H9 (cell line): ENCODE measurements around the gene PCDHGC3. TPM values are rescaled to one million over a fixed set of nuclear protein-coding genes. Genes with fewer than 3 reads are reported as not detected.

Experiments used
- DNase-seq: peaks from one replicate; pipeline ENCODE4 v3.0.0-alpha.2; 2017
- H2AFZ ChIP-seq: one replicate; pipeline ENCODE4 v1.6.1; 2013; ENCODE audit warnings: mild to moderate bottlenecking, low read length, control low read depth, moderate library complexity
- H2AK5ac ChIP-seq: 2 replicates; pipeline ENCODE4 v1.6.1; 2013; ENCODE audit warnings: low read length, control low read depth, mixed read lengths; ENCODE audit not compliant: insufficient read length
- H2BK120ac ChIP-seq: one replicate; pipeline ENCODE4 v1.6.1; 2013; ENCODE audit warnings: low read depth, mild to moderate bottlenecking, low read length, control low read depth, inconsistent platforms; ENCODE audit not compliant: poor library complexity, severe bottlenecking
- H2BK12ac ChIP-seq: 2 replicates; pipeline ENCODE4 v1.6.1; 2013; ENCODE audit warnings: low read length, control low read depth, mixed read lengths, low read depth; ENCODE audit not compliant: insufficient read length
- H2BK15ac ChIP-seq: 2 replicates; pipeline ENCODE4 v1.6.1; 2013; ENCODE audit warnings: low read depth, low read length, control low read depth
- H2BK20ac ChIP-seq: one replicate; pipeline ENCODE4 v1.6.1; 2013; ENCODE audit warnings: low read depth, mild to moderate bottlenecking, low read length, control low read depth, inconsistent platforms; ENCODE audit not compliant: poor library complexity, severe bottlenecking
- H2BK5ac ChIP-seq: 2 replicates; pipeline ENCODE4 v1.6.1; 2013; ENCODE audit warnings: low read length, control low read depth, mixed read lengths; ENCODE audit not compliant: insufficient read length
- H3K14ac ChIP-seq: 2 replicates; pipeline ENCODE4 v1.6.1; 2013; ENCODE audit warnings: low read length, control low read depth; ENCODE audit not compliant: insufficient read depth
- H3K18ac ChIP-seq: 2 replicates; pipeline ENCODE4 v1.6.1; 2013; ENCODE audit warnings: low read depth, mild to moderate bottlenecking, mixed read lengths, low read length, control low read depth; ENCODE audit not compliant: insufficient read length
- H3K23ac ChIP-seq: 2 replicates; pipeline ENCODE4 v1.6.1; 2013; ENCODE audit warnings: low read length, control low read depth, mixed read lengths, low read depth; ENCODE audit not compliant: insufficient read length
- H3K23me2 ChIP-seq: 2 replicates; pipeline ENCODE4 v1.6.1; 2013; ENCODE audit warnings: low read depth, mild to moderate bottlenecking, mixed read lengths, low read length, control low read depth; ENCODE audit not compliant: insufficient read length, poor library complexity, severe bottlenecking
- H3K27ac ChIP-seq: 2 replicates; pipeline ENCODE4 v1.5.1; 2013; ENCODE audit warnings: low read length, control low read depth, mixed read lengths, low read depth; ENCODE audit not compliant: insufficient read length
- H3K27me3 ChIP-seq: 2 replicates; pipeline ENCODE4 v1.6.1; 2013; ENCODE audit warnings: low read length, control low read depth, inconsistent platforms; ENCODE audit not compliant: insufficient read depth
- H3K4ac ChIP-seq: 2 replicates; pipeline ENCODE4 v1.6.1; 2013; ENCODE audit warnings: low read depth, mild to moderate bottlenecking, control low read depth, inconsistent platforms, low read length, moderate library complexity
- H3K4me1 ChIP-seq: 2 replicates; pipeline ENCODE4 v1.6.1; 2013; ENCODE audit warnings: low read length, control low read depth, inconsistent platforms; ENCODE audit not compliant: insufficient read depth
- H3K4me2 ChIP-seq: 2 replicates; pipeline ENCODE4 v1.6.1; 2013; ENCODE audit warnings: low read length, control low read depth, mixed read lengths; ENCODE audit not compliant: insufficient read length, insufficient read depth
- H3K56ac ChIP-seq: 2 replicates; pipeline ENCODE4 v1.6.1; 2013; ENCODE audit warnings: low read depth, mild to moderate bottlenecking, mixed read lengths, low read length, control low read depth; ENCODE audit not compliant: insufficient read length
- H3K79me1 ChIP-seq: 2 replicates; pipeline ENCODE4 v1.6.1; 2013; ENCODE audit warnings: low read depth, mild to moderate bottlenecking, moderate library complexity, low read length, control low read depth, inconsistent platforms; ENCODE audit not compliant: insufficient read depth, poor library complexity, severe bottlenecking
- H3K79me2 ChIP-seq: 2 replicates; pipeline ENCODE4 v1.6.1; 2013; ENCODE audit warnings: low read length, control low read depth, inconsistent platforms; ENCODE audit not compliant: insufficient read depth
- H3K9ac ChIP-seq: 2 replicates; pipeline ENCODE4 v1.6.1; 2013; ENCODE audit warnings: low read length, control low read depth, mixed read lengths; ENCODE audit not compliant: insufficient read length; ENCODE audit errors: extremely low read depth
- H3K9me3 ChIP-seq: one replicate; pipeline ENCODE4 v1.6.1; 2013; ENCODE audit warnings: low read depth, low read length, inconsistent platforms; ENCODE audit not compliant: control insufficient read depth
- H3T11ph ChIP-seq: one replicate; pipeline ENCODE4 v1.6.1; 2013; ENCODE audit warnings: mild to moderate bottlenecking, low read length, control low read depth, inconsistent platforms
- H4K20me1 ChIP-seq: one replicate; pipeline ENCODE4 v1.6.1; 2013; ENCODE audit not compliant: control insufficient read depth, insufficient read length, insufficient read depth
- H4K5ac ChIP-seq: 2 replicates; pipeline ENCODE4 v1.6.1; 2013; ENCODE audit warnings: low read depth, mild to moderate bottlenecking, mixed read lengths, low read length, control low read depth; ENCODE audit not compliant: insufficient read length
- H4K8ac ChIP-seq: replicated peaks from 2 replicates; pipeline ENCODE4 v1.6.1; 2013; ENCODE audit warnings: low read length, control low read depth, mixed read lengths, low read depth; ENCODE audit not compliant: insufficient read length
- H4K91ac ChIP-seq: 2 replicates; pipeline ENCODE4 v1.6.1; 2013; ENCODE audit warnings: low read depth, mild to moderate bottlenecking, moderate library complexity, mixed read lengths, low read length, control low read depth; ENCODE audit not compliant: insufficient read length
- H3K27ac Mint-ChIP-seq, 3 experiments: 2 replicates in 2 of 3; 3 replicates in 1 of 3; pipeline ENCODE4 v1.8.0; 2020 to 2021; ENCODE audit warnings: mixed read lengths in 3 of 3, mild to moderate bottlenecking in 1 of 3, moderate library complexity in 1 of 3
- H3K27me3 Mint-ChIP-seq: 2 replicates; pipeline ENCODE4 v1.8.0; 2021; ENCODE audit warnings: low read depth, mild to moderate bottlenecking, moderate library complexity, mixed read lengths
- H3K36me3 Mint-ChIP-seq, 3 experiments: 2 replicates in 2 of 3; 3 replicates in 1 of 3; pipeline ENCODE4 v1.8.0; 2020 to 2021; ENCODE audit warnings: low read depth in 3 of 3, mixed read lengths in 3 of 3; ENCODE audit not compliant: insufficient read depth in 1 of 3
- H3K4me1 Mint-ChIP-seq, 2 experiments: 2 replicates each; pipeline ENCODE4 v1.8.0; 2020; ENCODE audit warnings: mixed read lengths in 2 of 2
- H3K4me3 Mint-ChIP-seq, 2 experiments: 2 replicates in 1 of 2; 3 replicates in 1 of 2; pipeline ENCODE4 v1.8.0; 2020 to 2021; ENCODE audit warnings: mild to moderate bottlenecking in 2 of 2, mixed read lengths in 2 of 2, moderate library complexity in 1 of 2
- H3K9me3 Mint-ChIP-seq, 2 experiments: 2 replicates in 1 of 2; 3 replicates in 1 of 2; pipeline ENCODE4 v1.8.0; 2020; ENCODE audit warnings: mild to moderate bottlenecking in 2 of 2, mixed read lengths in 2 of 2, moderate library complexity in 1 of 2
- WGBS: extraction: QIAGEN DNeasy Blood & Tissue Kit; methylation state at CpG from one replicate; pipeline ENCODE4 v1.1.7; 2013; ENCODE audit warnings: missing lambda C conversion rate, low lambda C conversion rate, mixed read lengths; ENCODE audit not compliant: insufficient read length; ENCODE audit errors: extremely low coverage; 5-methylcytosine and 5-hydroxymethylcytosine counted together
- total RNA-seq: library from RNA; stranded (reverse); gene quantifications from 2 replicates; pipeline ENCODE4 v1.2.1, GENCODE V29; 2021
- TF ChIP-seq, protein P1 (sequence below): fragments of 200-600 bp; sonication (generic); conservative IDR thresholded peaks from 3 replicates; pipeline ENCODE4 v1.8.0; 2021; ENCODE audit warnings: antibody characterized with exemption, mild to moderate bottlenecking

Gene PCDHGC3
- total RNA-seq, 1 experiment from 2014 or later: 19.8 TPM

GRCh38 chr5:141515946-141516671 lies 40.3 kb downstream of the PCDHGC3 start:
- Histone ChIP-seq H3K79me1 (no peaks in the 10 kb centered on the region), H4K8ac (no peak overlapping the region), H3K27ac (no peak overlapping the region), H3K4me1 (no peaks in the 10 kb centered on the region; the same call in 1 of the 2 replicates), H2BK120ac (no peak overlapping the region), H2BK12ac (no peak overlapping the region), H3K9me3 (no peaks in the 10 kb centered on the region), H3K9ac (no peak overlapping the region), H2BK15ac (no peak overlapping the region), H2AK5ac (no peak overlapping the region), H4K20me1 (no peaks in the 10 kb centered on the region), H3K23me2 (peaks cover 17% of the 10 kb centered on the region), H3K27me3 (no peaks in the 10 kb centered on the region), H3K14ac (no peak overlapping the region), H3K4me2 (no peak overlapping the region), H3K23ac (no peak overlapping the region), H3K4ac (no peak overlapping the region), H3K79me2 (no peaks in the 10 kb centered on the region), H2BK5ac (no peak overlapping the region), H2AFZ (no peak overlapping the region), H2BK20ac (no peak overlapping the region), H4K5ac (no peak overlapping the region), H3T11ph (no peak overlapping the region), H3K56ac (no peak overlapping the region), H3K18ac (no peak overlapping the region), H4K91ac (no peak overlapping the region)
- Mint-ChIP-seq H3K9me3 (no peaks in the 10 kb centered on the region; a peak in 1 of 5 replicates), H3K36me3 (peaks cover 27 to 65% (median 44%) of the 10 kb centered on the region in 3 experiments), H3K4me1 (peaks cover 30 to 42% of the 10 kb centered on the region in 2 experiments), H3K27me3 (peaks cover 3% of the 10 kb centered on the region; the same call in 1 of the 2 replicates), H3K4me3 (no peak overlapping the region), H3K27ac (peak overlapping the region; percentile 80 to 83 (median 82); a peak in 6 of 7 replicates)
- no CpG with 5 or more reads among the region's 4 CpGs for WGBS
- no peak for DNase-seq
- TF ChIP-seq, protein P1, sequence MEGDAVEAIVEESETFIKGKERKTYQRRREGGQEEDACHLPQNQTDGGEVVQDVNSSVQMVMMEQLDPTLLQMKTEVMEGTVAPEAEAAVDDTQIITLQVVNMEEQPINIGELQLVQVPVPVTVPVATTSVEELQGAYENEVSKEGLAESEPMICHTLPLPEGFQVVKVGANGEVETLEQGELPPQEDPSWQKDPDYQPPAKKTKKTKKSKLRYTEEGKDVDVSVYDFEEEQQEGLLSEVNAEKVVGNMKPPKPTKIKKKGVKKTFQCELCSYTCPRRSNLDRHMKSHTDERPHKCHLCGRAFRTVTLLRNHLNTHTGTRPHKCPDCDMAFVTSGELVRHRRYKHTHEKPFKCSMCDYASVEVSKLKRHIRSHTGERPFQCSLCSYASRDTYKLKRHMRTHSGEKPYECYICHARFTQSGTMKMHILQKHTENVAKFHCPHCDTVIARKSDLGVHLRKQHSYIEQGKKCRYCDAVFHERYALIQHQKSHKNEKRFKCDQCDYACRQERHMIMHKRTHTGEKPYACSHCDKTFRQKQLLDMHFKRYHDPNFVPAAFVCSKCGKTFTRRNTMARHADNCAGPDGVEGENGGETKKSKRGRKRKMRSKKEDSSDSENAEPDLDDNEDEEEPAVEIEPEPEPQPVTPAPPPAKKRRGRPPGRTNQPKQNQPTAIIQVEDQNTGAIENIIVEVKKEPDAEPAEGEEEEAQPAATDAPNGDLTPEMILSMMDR: no peak
